T-helper 2 cell treated with Interferon-gamma antibody and Interleukin-4, amounts not matched to agents 5 μg/mL and 100 μg/mL, for 36 hours (primary cell): Measurements from ENCODE around the gene ACTA2.

Experiments used
- DNase-seq: peaks from one replicate; pipeline ENCODE4 v3.0.0; 2021; ENCODE audit warnings: low spot score
- H3K27ac Mint-ChIP-seq: one replicate; pipeline ENCODE4 v1.8.0; 2021; ENCODE audit warnings: mild to moderate bottlenecking, mixed read lengths
- H3K27me3 Mint-ChIP-seq: one replicate; pipeline ENCODE4 v1.8.0; 2021; ENCODE audit warnings: low read depth, mixed read lengths
- H3K36me3 Mint-ChIP-seq: one replicate; pipeline ENCODE4 v1.8.0; 2021; ENCODE audit warnings: low read depth, mixed read lengths
- H3K4me1 Mint-ChIP-seq: one replicate; pipeline ENCODE4 v1.8.0; 2021; ENCODE audit warnings: low read depth, mixed read lengths
- H3K4me3 Mint-ChIP-seq: one replicate; pipeline ENCODE4 v1.8.0; 2022; ENCODE audit warnings: mild to moderate bottlenecking, moderate library complexity, mixed read lengths
- H3K9me3 Mint-ChIP-seq: one replicate; pipeline ENCODE4 v1.8.0; 2021; ENCODE audit warnings: mixed read lengths

Gene ACTA2

DNA sequence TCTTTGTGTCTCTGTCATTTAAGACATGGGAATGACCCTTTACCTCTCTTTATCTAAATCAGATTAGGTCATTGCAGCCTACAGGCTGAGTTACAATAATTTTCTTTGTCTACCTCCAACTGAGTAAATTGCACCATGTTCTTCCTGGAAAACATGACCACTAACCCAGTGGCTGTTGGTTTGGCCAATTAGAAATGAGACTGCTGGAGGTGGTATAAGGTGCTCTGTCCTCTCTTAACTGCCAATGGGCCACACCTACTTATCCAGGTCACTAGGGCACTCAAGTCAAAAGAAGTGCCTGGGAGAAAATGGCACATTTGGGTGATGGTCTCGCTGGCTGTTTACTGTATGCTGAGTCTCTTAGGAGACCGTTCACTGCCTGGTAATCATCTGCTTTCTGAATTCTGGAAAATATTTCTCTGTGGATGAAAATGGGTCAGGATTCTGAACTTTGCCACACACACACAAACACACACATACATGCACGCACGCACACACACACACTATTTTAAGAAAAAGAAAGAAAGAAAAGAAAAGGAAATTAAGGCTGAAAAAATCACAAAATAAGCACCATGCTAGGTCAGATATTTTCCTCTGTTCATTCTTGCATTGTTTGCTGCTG is 56.1 kb downstream of the ACTA2 start:
- Mint-ChIP-seq H3K27me3 (no peaks in the 10 kb centered on the region), H3K27ac (peak overlapping the region; percentile 66), H3K36me3 (peaks cover 37% of the 10 kb centered on the region), H3K4me3 (peak overlapping the region; percentile 49), H3K4me1 (peaks cover 69% of the 10 kb centered on the region), H3K9me3 (no peaks in the 10 kb centered on the region)
- peak; percentile 31 for DNase-seq

- H3K4me1 Mint-ChIP-seq = peaks cover 67% of the 10 kb centered on the region
These were observed 57.3 kb downstream of the ACTA2 start for GRCh38 chr10:88895250-88895649.

DNA sequence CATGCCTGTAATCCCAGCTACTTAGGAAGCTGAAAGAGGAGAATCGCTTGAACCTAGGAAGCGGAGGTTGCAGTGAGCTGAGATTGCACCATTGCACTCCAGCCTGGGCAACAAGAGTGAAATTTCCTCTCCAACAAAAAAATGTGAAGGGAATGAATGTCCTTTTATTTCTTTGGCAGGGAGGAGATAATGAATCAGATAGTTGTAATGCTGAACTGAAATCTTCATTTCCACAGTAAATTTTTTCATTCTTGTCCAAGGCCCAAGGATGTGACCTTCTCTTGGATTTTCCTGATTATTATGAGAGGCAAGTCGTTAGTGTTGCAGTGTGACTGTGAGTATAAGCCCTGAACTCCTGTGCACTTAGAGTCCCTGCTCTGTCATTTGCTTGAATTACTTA is 59.0 kb downstream of the ACTA2 start:
- H3K9me3 Mint-ChIP-seq = no peaks in the 10 kb centered on the region
- peaks cover 30% of the 10 kb centered on the region for H3K36me3 Mint-ChIP-seq
- peaks cover 66% of the 10 kb centered on the region for H3K4me1 Mint-ChIP-seq
- DNase-seq = no peak
- H3K27me3 Mint-ChIP-seq = no peaks in the 10 kb centered on the region
- no peak overlapping the region for H3K27ac Mint-ChIP-seq
- H3K4me3 Mint-ChIP-seq = no peak overlapping the region

More at GRCh38 chr10:88895250-88895649, 57.3 kb downstream of the ACTA2 start:
- Mint-ChIP-seq H3K36me3 (peaks cover 30% of the 10 kb centered on the region), H3K9me3 (no peaks in the 10 kb centered on the region), H3K27ac (no peak overlapping the region), H3K27me3 (no peaks in the 10 kb centered on the region), H3K4me3 (no peak overlapping the region)
- no peak for DNase-seq

GRCh38 chr10:88892222-88892967 is 60.2 kb downstream of the ACTA2 start:
- DNase-seq = no peak
- H3K4me1 Mint-ChIP-seq = peaks cover 67% of the 10 kb centered on the region

DNA sequence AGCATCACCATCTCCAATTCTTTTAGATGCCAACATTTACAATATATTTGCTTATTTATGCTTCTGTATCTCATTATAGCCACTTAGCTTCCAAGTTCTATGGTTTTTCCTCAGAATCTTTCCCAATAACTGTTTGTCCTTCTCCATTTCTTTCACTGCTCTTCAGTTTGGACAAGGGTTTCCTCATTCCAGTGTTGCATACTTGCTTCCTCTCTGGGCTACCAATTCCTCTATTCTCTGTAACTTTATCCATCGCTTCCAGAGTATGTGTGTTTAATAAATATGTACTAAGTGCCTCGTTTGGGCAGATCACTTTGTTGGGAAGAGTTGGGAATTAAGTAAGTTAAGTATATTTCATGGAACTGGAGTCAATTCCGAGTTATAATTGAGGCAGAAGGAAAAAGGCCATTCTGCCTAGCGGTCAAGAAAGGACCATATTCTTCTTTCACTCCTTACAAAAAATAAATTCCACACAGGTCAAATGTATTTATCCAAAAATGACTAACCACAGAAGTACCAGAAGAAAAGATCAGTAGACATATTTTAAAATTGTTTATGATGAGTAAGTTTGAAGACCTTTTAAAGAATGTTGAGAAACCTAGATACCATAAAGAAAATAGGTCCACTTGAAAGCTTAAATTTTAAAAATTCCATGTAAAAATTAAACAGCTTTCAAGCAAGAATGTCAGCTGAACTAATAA is 61.7 kb downstream of the ACTA2 start:
- Mint-ChIP-seq H3K27me3 (no peaks in the 10 kb centered on the region), H3K4me3 (no peak overlapping the region), H3K27ac (no peak overlapping the region)

More at GRCh38 chr10:88892222-88892967, 60.2 kb downstream of the ACTA2 start:
- H3K36me3 Mint-ChIP-seq = peaks cover 27% of the 10 kb centered on the region
- peak overlapping the region; percentile 49 for H3K27ac Mint-ChIP-seq
- no peaks in the 10 kb centered on the region for H3K9me3 Mint-ChIP-seq
- H3K4me3 Mint-ChIP-seq = no peak overlapping the region
- H3K27me3 Mint-ChIP-seq = no peaks in the 10 kb centered on the region

GRCh38 chr10:88889559-88890337 is 62.8 kb downstream of the ACTA2 start:
- H3K27ac Mint-ChIP-seq = no peak overlapping the region
- peaks cover 20% of the 10 kb centered on the region for H3K36me3 Mint-ChIP-seq
- H3K4me3 Mint-ChIP-seq = no peak overlapping the region
- no peaks in the 10 kb centered on the region for H3K9me3 Mint-ChIP-seq
- no peak for DNase-seq
- peaks cover 64% of the 10 kb centered on the region for H3K4me1 Mint-ChIP-seq
- no peaks in the 10 kb centered on the region for H3K27me3 Mint-ChIP-seq

More for the DNA sequence above, 61.7 kb downstream of the ACTA2 start:
- no peak for DNase-seq
- Mint-ChIP-seq H3K9me3 (no peaks in the 10 kb centered on the region), H3K36me3 (peaks cover 26% of the 10 kb centered on the region), H3K4me1 (peaks cover 63% of the 10 kb centered on the region)

GRCh38 chr10:88888810-88889445 is 63.6 kb downstream of the ACTA2 start:
- no peak for DNase-seq
- H3K27ac Mint-ChIP-seq = no peak overlapping the region
- H3K4me3 Mint-ChIP-seq = no peak overlapping the region

DNA sequence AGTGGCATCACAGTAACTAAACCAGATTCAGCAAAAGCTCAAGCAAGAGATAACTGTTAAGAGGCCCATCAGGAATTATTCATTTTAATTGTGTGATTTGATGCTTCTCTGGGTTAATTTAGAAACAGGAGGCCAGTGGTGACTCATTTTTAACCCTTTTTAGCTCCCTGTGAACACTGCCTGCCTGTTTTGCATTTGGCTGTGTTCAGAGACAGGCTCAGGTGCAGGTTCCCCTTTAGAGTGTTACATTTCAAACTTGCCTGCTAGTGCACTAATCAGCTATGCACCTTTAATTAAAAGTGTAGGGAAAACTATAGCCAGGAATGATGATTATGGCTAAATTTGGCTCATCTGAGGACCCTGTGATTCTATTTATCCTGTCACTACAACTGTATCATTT is 66.0 kb downstream of the ACTA2 start:
- Mint-ChIP-seq H3K4me3 (no peak overlapping the region), H3K9me3 (no peaks in the 10 kb centered on the region), H3K27ac (no peak overlapping the region), H3K27me3 (no peaks in the 10 kb centered on the region), H3K4me1 (peaks cover 75% of the 10 kb centered on the region), H3K36me3 (peaks cover 34% of the 10 kb centered on the region)
- no peak for DNase-seq

More at GRCh38 chr10:88888810-88889445, 63.6 kb downstream of the ACTA2 start:
- no peaks in the 10 kb centered on the region for H3K27me3 Mint-ChIP-seq
- H3K4me1 Mint-ChIP-seq = peaks cover 67% of the 10 kb centered on the region
- H3K36me3 Mint-ChIP-seq = peaks cover 14% of the 10 kb centered on the region
- H3K9me3 Mint-ChIP-seq = no peaks in the 10 kb centered on the region
